ENCODE results near the gene LRRC1. TPM values are rescaled to one million over a fixed set of nuclear protein-coding genes. Genes with fewer than 3 reads are reported as not detected.

The LRRC1 gene
- total and polyA plus RNA-seq, 2 of the 8 experiments (the other 6 are each of a cell fraction or from before 2014, with no cell fraction given), result 6.7 to 15.9 TPM

- H4K5ac ChIP-seq (ENCODE audit: insufficient read length, low read depth, low read length), result no peak overlapping the region
- H3K27me3 ChIP-seq (replicated peaks in 1 of 4; ENCODE audit: control insufficient read depth in 3 of 4, extremely low read depth in 1 of 4, insufficient read depth in 3 of 4, low read length in 3 of 4), result no peaks in the 10 kb centered on the region
- no peaks in the 10 kb centered on the region; a peak in 1 of 4 replicates for H3K79me2 ChIP-seq (ENCODE audit: control insufficient read depth in 1 of 2, insufficient read depth in 2 of 2, low read length in 2 of 2)
- no peak overlapping the region for H2AK5ac ChIP-seq (ENCODE audit: low read depth, low read length)
- H2BK5ac ChIP-seq (ENCODE audit: low read depth, low read length), result no peak overlapping the region
- FAIRE-seq, result no peak
- DNase-seq (ENCODE audit: low read depth in 1 of 2, low spot score in 2 of 2), result no peak
- no peak overlapping the region for H3K18ac ChIP-seq (ENCODE audit: extremely low read depth, low read length)
- ChIA-PET CTCF (ENCODE audit: partially characterized antibody) (interaction anchor here (0.9 kb wide), 1 partner anchor 61 kb away, joined by 3 read pairs; no protein-coding TSS in a partner anchor), POLR2A (ENCODE audit: partially characterized antibody) (interaction anchor here (1.3 kb wide), 1 partner anchor 63 kb away, joined by 4 read pairs; no protein-coding TSS in a partner anchor)
- H3K14ac ChIP-seq (ENCODE audit: insufficient read length), result no peak overlapping the region
- H2BK15ac ChIP-seq (ENCODE audit: low read length), result 0 out of 2 replicates have a peak overlapping the region, but pooled peaks have one; percentile 49
- H2BK120ac ChIP-seq (replicated peaks; ENCODE audit: low read depth, low read length), result no peak overlapping the region
- no peak overlapping the region for H3K9ac ChIP-seq (replicated peaks in 1 of 4; ENCODE audit: extremely low read depth in 1 of 4, low read depth in 3 of 4, low read length in 3 of 4)
- H3K4ac ChIP-seq (replicated peaks; ENCODE audit: insufficient read length, low read depth, low read length), result no peak overlapping the region
- no peak overlapping the region for H3K27ac ChIP-seq (ENCODE audit: low read depth, low read length)
- no peak overlapping the region for H2AFZ ChIP-seq (ENCODE audit: low read length)
- no peaks in the 10 kb centered on the region; the same call in 1 of the 2 replicates for H3K79me1 ChIP-seq (ENCODE audit: low read depth, low read length)
- no peaks in the 10 kb centered on the region for H3K23me2 ChIP-seq (ENCODE audit: low read depth, low read length)
- 73% methylated on average over 8 of the region's 8 CpGs; no CpG with 5 or more reads in 1 of the 2 experiments for WGBS, 2 experiments (ENCODE audit: extremely low coverage in 1 of 2, insufficient coverage in 1 of 2, insufficient read length in 1 of 2, insufficient replicate concordance in 2 of 2, low coverage in 1 of 2, low lambda C conversion rate in 2 of 2, missing lambda C conversion rate in 1 of 2)
- no peak overlapping the region for H3K56ac ChIP-seq (replicated peaks; ENCODE audit: insufficient read length, low read depth, low read length)
- H4K20me1 ChIP-seq (replicated peaks in 1 of 2; ENCODE audit: control insufficient read depth in 1 of 2, insufficient read depth in 2 of 2, low read length in 2 of 2), result no peaks in the 10 kb centered on the region
- H3K9me3 ChIP-seq (ENCODE audit: insufficient read depth in 2 of 2, low read depth in 1 of 2, low read length in 1 of 2), result no peaks in the 10 kb centered on the region
- H3K4me3 ChIP-seq (ENCODE audit: extremely low read depth in 1 of 4, insufficient read depth in 2 of 4, low read depth in 3 of 4, low read length in 4 of 4), result no peak overlapping the region
- H2BK12ac ChIP-seq (ENCODE audit: low read depth, low read length), result no peak overlapping the region
- no peak overlapping the region for H3K23ac ChIP-seq (ENCODE audit: insufficient read length)
- no peak overlapping the region for H4K8ac ChIP-seq (ENCODE audit: extremely low read depth, insufficient read depth, low read length)
- H2BK20ac ChIP-seq (ENCODE audit: low read length), result no peak overlapping the region
- peaks cover 0 to 9% (median 2%) of the 10 kb centered on the region in 4 experiments; a peak in 2 of 7 replicates for H3K4me1 ChIP-seq (replicated peaks in 1 of 4; ENCODE audit: control insufficient read depth in 3 of 4, insufficient read depth in 4 of 4, low read length in 3 of 4)
- H3K36me3 ChIP-seq (ENCODE audit: control insufficient read depth in 2 of 4, insufficient read depth in 4 of 4, low read length in 3 of 4), result no peaks in the 10 kb centered on the region
- no peak overlapping the region for H4K91ac ChIP-seq (replicated peaks; ENCODE audit: insufficient read length, low read length)
- peak overlapping the region in 1 of 2 experiments; percentile 32; a peak in 1 of 4 replicates for H3K4me2 ChIP-seq (ENCODE audit: insufficient read depth in 1 of 2, low read depth in 2 of 2, low read length in 2 of 2)
- TF ChIP-seq TAF7 (optimal IDR thresholded peaks at IDR 0.05; ENCODE audit: borderline replicate concordance, low read depth, low read length) (no peak), ASH2L (IDR thresholded peaks at IDR 0.05; ENCODE audit: low read length) (no peak), EP300 (IDR thresholded peaks at IDR 0.05; ENCODE audit: borderline replicate concordance in 1 of 2, low read depth in 2 of 2, low read length in 2 of 2) (no peak), SIRT6 (IDR thresholded peaks at IDR 0.05; ENCODE audit: low read length) (no peak), NRF1 (IDR thresholded peaks at IDR 0.05; ENCODE audit: low read depth, low read length) (no peak), PHF8 (conservative IDR thresholded peaks at IDR 0.05; ENCODE audit: low read depth, low read length) (no peak), RNF2 (IDR thresholded peaks at IDR 0.05; ENCODE audit: borderline replicate concordance, low read depth, low read length, missing control alignments, poor library complexity, severe bottlenecking) (no peak)
- TF ChIP-seq, protein P1, sequence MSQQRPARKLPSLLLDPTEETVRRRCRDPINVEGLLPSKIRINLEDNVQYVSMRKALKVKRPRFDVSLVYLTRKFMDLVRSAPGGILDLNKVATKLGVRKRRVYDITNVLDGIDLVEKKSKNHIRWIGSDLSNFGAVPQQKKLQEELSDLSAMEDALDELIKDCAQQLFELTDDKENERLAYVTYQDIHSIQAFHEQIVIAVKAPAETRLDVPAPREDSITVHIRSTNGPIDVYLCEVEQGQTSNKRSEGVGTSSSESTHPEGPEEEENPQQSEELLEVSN (IDR thresholded peaks at IDR 0.05), result no peak
- TF ChIP-seq, protein P2, sequence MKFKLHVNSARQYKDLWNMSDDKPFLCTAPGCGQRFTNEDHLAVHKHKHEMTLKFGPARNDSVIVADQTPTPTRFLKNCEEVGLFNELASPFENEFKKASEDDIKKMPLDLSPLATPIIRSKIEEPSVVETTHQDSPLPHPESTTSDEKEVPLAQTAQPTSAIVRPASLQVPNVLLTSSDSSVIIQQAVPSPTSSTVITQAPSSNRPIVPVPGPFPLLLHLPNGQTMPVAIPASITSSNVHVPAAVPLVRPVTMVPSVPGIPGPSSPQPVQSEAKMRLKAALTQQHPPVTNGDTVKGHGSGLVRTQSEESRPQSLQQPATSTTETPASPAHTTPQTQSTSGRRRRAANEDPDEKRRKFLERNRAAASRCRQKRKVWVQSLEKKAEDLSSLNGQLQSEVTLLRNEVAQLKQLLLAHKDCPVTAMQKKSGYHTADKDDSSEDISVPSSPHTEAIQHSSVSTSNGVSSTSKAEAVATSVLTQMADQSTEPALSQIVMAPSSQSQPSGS (IDR thresholded peaks at IDR 0.05; ENCODE audit: low read length), result no peak
Measured at GRCh38 chr6:53857318-53858094, 62.7 kb downstream of the LRRC1 start.
